HG02970 (cell line): ENCODE results near the gene EPB41.
"Not testable (repeated sequence)": the region's sequence is repeated elsewhere in the genome, so short reads cannot be mapped to it uniquely, and the experiment has no call there.

ENCODE experiments used
- ATAC-seq: cut with Tn5 transposase; IDR thresholded peaks from one replicate; pipeline ENCODE4 v1.9.1; 2021; ENCODE audit warnings: mild to moderate bottlenecking, moderate library complexity, moderate number of reproducible peaks; ENCODE audit not compliant: unreplicated experiment, low FRiP score

Gene EPB41

GRCh38 chr1:29092704-29093103 is 178.3 kb downstream of the EPB41 start:
- ATAC-seq: not testable (repeated sequence)

GRCh38 chr1:29094433-29094832 is 180.1 kb downstream of the EPB41 start:
- no peak for ATAC-seq

DNA sequence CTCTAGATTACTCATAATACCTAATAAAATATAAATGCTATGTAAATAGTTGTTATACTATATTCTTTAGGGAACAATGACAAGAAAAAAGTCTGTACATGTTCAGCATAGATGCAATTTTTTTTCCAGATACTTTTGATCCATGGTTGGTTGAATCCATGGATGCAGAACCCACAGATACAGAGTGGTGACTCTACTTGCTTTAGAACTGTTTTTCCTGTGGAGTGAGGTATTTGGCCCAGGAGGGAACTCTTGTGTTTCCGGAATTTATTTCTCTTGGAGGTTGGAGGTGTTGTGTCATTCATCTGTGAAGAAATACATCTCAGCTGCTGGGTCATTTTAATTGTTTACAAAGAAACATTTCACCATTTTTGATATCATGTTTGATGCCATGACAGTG is 180.6 kb downstream of the EPB41 start:
- no peak for ATAC-seq

- ATAC-seq: no peak
These were observed 182.0 kb downstream of the EPB41 start for GRCh38 chr1:29096231-29096886.

DNA sequence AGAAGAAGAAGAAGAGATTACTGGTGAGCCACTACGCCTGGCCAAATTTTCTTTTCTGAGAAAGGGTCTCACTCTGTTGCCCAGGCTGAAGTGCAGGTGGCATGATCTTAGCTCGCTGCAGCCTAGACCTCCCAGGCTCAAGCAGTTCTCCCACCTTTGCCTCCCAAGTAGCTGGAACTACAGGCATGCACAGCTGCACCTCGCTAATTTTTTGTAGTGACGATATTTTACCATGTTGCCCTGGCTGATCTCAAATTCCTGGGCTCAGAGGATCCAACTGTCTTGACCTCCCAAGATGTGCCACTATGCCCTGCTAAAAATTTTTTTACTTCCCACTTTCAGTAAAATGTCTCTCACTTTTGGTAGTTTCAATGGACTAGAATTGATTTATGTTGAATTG is 184.9 kb downstream of the EPB41 start:
- no peak for ATAC-seq

DNA sequence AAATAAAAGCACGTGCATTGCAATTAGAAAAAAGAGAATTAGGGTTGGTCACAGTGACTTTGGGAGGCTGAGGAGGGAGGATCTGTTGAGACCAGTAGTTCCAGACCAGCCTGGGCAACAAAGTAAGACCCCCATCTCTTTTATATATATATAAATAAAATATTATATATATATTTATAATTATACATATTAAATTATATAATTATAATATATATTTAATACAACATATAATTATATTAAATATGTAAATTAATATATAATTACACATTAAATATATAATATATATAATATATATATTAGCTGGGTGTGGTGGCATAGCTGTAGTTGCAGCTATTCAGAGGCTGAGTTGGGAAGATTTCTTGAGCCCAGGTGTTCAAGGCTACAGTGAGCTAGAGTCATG is 186.1 kb downstream of the EPB41 start:
- ATAC-seq: no peak

DNA sequence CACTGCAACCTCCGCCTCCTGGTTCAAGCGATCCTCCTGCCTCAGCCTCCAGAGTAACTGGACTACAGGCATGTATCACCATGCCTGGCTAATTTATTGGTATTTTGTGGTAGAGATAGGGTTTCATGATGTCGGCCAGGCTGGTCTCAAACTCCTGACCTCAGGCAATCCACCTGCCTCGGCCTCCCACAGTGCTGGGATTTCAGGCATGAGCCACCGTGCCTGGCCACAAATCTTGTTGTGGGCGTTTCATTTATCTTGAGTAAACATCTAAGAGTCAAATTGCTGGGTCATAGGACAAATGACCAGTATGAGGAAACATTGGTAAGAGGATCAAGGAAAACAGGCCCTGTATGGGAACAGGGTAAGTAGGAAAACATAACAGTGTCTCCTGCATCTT is 191.5 kb downstream of the EPB41 start:
- ATAC-seq: no peak

DNA sequence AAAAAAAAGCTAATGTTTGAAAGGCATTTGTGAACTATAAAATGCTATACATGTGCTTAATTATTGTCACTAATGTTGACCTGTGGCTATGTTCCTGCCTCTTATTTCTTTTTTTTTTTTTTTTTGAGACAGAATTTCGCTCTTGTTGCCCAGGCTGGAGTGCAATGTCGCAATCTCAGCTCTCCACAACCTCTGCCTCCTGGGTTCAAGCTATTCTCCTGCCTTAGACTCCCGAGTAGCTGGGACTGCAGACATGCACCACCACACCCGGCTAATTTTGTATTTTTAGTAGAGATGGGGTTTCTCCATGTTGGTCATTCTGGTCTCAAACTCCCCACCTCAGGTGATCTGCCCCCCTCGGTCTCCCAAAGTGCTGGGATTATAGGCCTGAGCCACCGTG is 193.7 kb downstream of the EPB41 start:
- ATAC-seq: not testable (repeated sequence)

- no peak for ATAC-seq
These were observed 198.5 kb downstream of the EPB41 start for GRCh38 chr1:29112705-29113412.

- ATAC-seq: no peak
These were observed 199.2 kb downstream of the EPB41 start for GRCh38 chr1:29113413-29114117.

DNA sequence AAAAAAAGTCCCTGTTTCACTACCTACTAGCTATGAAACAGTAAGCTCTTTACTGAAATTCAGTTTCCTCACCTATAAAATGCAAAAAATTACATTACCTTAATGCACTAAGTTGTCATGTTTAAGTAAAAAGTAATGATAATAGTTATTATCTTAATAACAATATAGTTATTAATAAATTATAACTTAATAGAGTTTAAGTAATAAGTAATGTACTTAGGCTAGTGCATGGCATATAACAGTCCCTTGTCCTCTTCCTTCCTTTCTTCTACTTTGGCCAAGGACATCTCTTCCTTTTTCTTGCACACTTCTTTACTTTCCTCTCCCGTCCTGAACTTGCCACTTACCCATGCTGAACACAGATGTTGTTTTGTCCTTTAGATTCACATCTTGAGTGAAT is 200.3 kb downstream of the EPB41 start:
- no peak for ATAC-seq

GRCh38 chr1:29117381-29117780 is 203.0 kb downstream of the EPB41 start:
- ATAC-seq: no peak

DNA sequence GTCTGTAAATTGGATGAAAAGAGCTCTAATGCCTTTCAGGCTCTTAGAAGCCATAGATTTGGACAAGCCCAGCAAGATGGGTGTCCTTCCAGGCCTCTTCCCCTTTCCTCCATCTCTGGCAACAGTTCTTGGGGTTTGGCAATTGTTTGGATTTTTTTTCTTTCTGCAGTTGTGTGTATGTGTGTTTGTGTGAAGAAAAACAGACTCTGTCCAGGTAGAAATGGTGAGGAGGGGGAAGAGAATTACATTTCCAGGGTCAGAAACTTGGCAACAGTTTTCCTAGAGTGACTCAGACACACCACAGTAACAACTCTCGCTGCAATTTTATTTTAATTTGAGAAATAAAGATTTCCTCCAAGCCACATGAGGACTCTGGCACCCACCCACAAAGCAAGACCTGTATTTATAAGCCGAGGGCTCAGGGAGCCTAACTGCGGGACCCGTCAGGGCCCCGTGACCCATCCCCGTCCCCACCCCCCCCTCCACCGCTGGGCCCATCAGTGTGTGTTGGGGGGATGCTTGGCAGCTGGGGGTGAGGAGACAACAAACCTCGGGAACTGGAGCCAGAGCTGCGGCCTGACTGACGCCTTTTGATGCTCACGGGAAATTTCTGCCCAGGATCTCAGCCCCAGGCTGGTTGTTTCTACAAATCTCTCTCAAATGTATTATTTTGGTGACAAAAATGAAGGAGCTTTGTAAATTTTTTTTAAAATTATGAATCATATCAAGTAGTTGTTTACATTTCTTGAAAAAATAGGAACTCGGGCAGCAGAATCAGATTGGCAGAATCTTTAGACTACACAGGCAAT is 205.0 kb downstream of the EPB41 start:
- no peak for ATAC-seq

GRCh38 chr1:29120367-29120766 is 206.0 kb downstream of the EPB41 start:
- no peak for ATAC-seq

DNA sequence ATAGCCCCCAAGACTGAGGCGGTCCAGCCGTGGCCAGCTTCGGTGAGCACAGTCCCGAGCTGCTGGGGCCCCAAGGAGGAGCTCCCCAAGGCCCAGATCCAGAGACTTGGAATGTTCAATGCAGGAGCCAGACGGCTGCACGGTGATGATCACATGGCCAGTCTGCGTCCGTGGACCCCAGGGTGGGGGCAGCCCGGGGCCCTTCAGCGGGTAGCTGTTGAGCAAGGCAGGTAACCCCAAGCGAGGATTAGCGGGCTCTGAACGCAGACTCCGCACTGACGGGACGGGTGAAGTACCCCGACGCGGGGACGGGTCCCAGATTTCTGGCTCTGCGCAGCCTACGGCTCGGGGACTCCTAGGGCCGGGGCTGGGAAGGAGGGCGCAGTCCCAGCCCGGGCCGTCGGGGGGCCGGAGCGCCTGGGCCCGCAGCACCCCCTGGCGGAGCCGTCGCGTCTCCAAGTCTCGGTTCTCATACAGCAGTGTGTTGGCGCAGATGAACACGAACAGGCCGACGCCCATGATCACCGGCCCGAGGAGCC is 206.6 kb downstream of the EPB41 start:
- ATAC-seq: no peak

DNA sequence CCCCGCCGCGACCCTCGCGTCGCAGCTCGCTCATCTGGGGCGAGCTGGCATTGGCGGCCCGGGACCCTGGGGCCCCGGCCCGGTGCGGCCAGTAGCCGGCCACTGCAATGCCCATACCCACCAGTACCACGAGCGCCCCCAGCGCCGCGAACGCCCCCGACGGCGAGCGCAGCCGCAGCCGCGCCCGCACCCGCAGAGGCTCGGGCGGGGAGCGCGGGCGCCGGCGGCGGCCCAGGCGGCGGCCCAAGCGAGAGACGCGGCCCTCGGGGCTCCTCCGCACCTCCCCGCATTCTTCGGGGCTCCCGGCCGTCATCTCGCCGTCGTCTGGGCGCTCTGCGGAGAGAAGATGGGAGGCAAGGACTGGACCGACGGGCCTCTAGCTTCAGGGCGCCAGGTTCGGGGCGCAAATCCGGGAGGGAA is 207.2 kb downstream of the EPB41 start:
- ATAC-seq: no peak

- ATAC-seq: no peak
These were observed 207.7 kb downstream of the EPB41 start for GRCh38 chr1:29121936-29122681.

GRCh38 chr1:29122682-29123052 is 208.3 kb downstream of the EPB41 start:
- no peak for ATAC-seq

DNA sequence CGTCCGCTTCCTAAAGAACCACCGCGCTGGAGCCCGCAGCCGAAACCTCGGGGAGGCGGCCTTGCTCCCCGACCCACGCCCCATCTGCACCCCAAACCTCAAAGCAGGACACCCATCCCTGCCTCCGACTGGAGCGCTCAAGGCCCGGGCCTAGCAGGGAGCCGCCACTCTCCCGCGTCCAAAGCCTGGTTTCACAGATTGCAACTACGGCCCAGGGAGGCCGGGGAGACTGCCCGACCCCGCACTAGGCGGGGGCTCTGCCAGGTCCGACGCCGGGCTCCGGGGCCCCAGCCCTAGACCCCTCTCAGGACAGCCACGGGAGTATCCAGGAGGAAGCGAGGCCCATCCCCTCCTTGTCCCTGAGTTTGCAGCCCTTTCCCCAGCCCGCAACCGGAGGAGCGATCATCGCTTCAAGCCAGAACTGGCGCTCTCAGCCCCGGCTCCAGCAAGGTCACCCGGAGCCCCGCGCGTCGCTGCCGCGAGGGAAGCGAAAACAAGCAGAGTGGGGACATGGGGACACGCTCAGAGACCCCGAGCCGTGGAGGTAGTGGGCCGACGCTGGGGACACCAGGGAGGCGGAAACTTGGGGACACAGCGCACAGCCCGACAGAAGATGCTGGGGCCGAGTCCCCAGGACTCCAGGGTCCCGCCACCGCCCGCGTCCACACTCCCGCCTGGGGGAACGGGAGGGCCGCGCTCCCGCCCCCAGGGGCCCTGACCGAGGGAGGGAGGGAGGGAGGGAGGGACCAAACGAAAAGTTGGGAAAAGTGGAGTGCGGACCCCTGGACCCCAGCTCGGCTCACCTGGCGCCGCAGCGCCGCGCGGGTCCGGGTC is 208.9 kb downstream of the EPB41 start:
- no peak for ATAC-seq
